Bone marrow (tissue), 2 donors: ENCODE data around the gene EEFSEC.

Source experiments
- DNase-seq, 2 donors: peaks; one replicate each; lab custom pipeline; 2025; lab: John Stamatoyannopoulos, UW

EEFSEC gene

GRCh38 chr3:128317101-128317697 is 163.9 kb downstream of the EEFSEC start:
- DNase-seq, result no peak

- DNase-seq, result no peak
Measured at GRCh38 chr3:128317698-128318231, 164.5 kb downstream of the EEFSEC start.

- DNase-seq, result no peak
Measured at GRCh38 chr3:128318275-128318941, 165.1 kb downstream of the EEFSEC start.

DNA sequence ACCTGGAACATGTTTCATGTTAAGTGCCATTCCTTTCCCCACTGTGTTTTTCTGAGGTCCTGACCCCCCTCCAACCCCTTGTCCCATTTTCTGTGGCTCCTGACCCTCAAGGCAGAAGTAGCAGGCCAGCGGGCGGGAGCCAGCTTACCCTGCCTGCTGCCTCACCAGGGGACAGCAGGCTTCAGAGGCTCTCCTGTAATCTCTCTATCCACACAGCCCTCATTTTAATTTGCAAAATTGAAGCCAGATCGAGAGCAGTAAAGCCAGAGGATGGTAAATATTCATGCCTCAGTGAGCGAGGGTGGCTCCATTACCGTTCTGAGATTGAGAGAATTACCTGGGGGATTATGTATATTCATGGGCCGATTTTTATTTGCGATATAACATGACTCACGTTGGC is 165.8 kb downstream of the EEFSEC start:
- no peak for DNase-seq

GRCh38 chr3:128319741-128320141 is 166.5 kb downstream of the EEFSEC start:
- DNase-seq, result no peak

GRCh38 chr3:128320551-128321340 is 167.5 kb downstream of the EEFSEC start:
- no peak for DNase-seq

GRCh38 chr3:128321418-128321817 is 168.1 kb downstream of the EEFSEC start:
- no peak for DNase-seq

GRCh38 chr3:128322030-128323022 is 169.0 kb downstream of the EEFSEC start:
- no peak for DNase-seq

DNA sequence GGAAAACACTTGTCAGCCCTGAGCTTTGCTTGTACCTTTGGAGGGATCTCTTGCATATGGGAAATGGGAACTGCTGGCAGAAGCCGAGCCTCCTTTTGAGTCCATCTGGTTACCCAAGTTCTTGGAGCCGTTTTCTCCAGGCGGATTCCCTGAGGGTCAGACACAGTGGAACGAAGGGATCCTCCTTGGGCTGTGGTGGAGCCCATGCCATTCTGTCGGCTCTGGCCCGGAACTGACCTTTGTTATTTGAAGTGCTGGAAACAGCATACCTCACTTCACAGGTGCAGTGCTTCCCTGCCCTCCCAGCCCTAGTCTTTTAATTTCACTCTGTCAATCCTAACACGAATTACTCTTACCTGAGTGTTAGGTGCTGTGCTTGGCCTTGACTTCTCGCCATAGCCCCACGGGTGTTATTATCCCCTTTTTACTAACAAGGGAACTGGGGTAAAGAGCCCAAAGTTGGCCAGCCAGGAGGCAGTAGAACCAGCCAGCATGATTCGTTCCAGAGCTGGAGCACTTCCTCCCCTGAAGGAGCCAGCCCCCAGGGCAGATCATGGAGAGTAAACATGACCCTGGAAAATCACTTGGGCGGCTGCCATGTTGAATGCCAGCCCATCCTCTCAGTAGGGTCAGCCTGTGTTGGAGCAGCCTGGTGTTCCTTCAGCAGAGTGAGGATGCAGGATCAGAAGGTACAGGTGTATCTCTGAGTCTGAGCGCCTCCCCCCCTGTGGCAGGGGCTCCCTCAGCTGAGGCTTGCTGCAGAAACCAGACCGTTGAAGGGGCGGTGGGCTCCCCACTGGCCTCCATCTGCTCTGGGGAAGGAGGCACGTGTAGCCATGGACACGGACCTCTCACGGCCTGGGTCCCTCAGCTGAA is 170.2 kb downstream of the EEFSEC start:
- no peak for DNase-seq

GRCh38 chr3:128324911-128325592 is 171.8 kb downstream of the EEFSEC start:
- no peak for DNase-seq

- no peak for DNase-seq
Measured at GRCh38 chr3:128326051-128326823, 173.0 kb downstream of the EEFSEC start.

GRCh38 chr3:128327606-128328031 is 174.3 kb downstream of the EEFSEC start:
- DNase-seq, result no peak

DNA sequence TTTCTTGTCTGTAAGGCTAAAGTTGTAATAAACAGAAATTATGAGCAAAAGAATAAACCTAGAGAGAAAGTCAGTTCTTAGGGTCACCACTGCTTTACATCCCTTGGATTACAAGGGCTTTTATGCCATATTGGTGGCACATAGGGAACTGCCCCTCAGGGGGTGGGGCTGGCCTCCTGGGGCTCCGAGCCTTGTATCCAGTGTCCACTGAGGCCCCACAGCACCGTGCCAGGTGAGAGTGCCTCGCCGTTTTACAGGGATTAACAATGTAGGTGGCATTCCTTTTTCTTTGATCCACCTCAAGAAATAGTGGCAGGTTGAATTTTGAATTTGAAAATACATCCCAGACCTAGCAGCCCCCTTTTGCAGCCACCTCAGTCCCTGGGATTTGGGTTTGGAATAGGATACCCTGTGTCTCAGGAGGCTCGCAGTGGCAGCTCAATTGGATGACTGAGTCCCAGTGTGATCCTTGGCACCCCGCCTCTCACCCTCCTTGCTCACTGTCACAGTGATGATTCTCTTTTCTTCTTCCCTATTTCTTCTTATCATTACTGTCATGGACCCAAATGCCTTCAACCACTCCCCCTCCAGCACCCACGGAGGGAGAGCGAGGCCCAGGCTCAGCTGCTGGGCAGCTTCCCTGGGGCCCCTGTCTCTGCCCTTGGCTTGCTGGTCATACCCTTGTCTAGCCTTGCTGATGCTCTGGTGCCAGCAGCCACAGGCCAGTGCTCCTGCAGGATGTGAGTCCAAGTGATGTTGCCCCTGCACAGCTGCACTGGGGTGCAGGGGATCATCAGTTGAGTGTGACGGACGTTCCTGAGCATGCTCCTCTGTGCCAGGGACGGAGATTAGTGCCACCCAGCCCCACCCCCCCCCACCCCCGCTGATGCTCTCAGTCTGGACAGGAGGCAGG is 175.5 kb downstream of the EEFSEC start:
- no peak for DNase-seq

DNA sequence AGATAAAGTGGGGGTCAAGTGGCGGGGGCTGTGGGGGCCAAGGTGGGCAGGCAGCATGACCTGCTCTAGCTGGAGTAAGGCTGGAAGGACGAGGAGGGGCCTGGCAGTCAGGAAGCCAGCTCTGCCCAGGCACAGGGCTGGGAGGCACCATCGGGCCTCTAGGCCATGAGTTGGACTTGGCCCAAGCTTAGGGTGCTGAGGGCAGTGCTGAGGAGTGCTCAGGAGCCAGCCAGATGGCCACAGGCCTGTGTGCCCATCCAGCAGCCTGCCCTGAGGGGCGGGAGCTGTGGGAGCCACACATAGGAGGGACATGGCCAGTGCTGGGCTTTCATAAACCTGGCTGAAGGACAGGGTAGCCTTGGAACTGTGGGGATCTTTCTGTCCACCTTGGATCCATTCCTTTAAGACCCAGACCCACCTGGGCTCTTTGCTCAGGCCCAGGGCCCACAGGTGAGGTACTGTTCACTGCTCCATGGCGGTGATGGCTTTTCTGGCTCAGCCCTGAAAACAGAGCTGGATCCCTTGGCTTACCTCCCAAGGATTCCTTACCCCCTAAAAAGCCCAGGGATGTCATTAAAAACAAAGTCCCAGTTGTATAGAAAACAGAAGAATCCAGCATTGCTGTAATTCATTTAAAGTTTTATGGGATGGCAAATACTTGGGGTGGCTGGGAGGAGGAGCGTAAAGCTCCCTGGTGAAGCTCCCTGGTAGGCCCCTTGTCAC is 176.4 kb downstream of the EEFSEC start:
- DNase-seq, result no peak

DNA sequence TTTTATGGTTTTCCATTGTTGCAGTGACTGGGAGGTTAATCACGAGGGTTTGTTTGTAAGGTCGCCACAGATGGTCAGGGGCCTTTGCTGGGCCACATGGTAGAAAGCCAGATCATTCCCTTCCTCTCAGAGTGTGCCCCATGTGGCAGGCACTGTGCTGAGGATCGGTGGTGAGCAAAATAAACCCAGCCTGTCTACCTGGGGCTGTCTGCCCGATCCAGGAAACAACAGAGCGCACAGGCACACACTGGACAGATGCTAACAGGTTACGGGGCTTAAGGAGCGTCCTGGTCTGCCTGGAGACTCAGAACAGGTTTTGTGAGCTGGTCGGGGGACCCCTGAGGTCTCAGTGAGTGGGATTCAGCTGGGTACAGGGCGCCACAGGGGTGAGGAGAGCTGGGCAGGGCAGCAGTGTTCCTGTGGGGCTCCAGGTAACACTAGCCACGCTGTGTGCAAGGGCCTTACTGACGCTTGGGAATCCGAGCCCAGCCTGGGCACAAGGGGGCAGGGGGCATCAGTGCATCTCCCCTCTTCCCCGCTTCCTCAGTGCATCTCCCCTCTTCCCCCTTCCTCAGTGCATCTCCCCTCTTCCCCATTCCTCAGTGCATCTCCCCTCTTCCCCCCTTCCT is 177.0 kb downstream of the EEFSEC start:
- DNase-seq, result no peak

DNA sequence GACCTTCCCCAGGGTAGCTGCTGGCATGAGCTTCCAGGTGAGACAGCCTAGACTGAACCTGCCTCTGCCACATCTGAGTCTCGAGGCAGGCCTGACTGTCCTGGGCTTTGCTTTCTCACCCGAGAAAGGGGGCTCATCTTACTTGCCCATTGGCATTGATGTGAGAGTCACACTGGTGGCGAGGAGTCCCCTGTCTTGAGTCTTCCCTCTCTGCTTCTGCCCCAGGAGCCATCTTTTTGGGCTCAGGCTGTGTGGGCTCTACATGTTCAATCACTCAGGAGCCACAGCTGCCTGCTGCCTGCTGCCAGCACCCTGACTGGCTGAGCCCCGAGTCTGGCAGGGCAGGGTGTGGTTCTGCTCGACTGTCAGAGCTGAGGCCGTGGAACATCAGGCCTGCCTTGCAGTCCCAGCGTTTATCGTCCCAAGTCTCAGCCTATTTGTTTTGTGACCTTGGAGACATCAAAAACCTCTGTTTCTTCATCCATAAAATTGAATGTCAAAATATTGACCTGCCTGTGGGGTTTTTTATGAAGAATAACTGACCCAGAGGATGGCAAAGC is 180.9 kb downstream of the EEFSEC start:
- no peak for DNase-seq

- DNase-seq, result no peak
Measured at GRCh38 chr3:128334766-128335165, 181.5 kb downstream of the EEFSEC start.
